HL-60 (cell line): ENCODE results near the gene ABCC1.

ENCODE experiments used
- DNase-seq, 2 experiments: peaks; one replicate each; pipeline ENCODE4 v3.0.0-alpha.2; 2010 to 2020; ENCODE audit warnings: low read depth in 1 of 2, low spot score in 1 of 2
- H3K27ac ChIP-seq: fragments of 250-450 bp; sonication (Bioruptor Pico); replicated peaks from 2 replicates; pipeline ENCODE4 v1.5.1; 2020; ENCODE audit warnings: mild to moderate bottlenecking, moderate library complexity
- H3K27me3 ChIP-seq: fragments of 250-450 bp; sonication (Bioruptor Pico); 2 replicates; pipeline ENCODE4 v1.5.1; 2021; ENCODE audit warnings: mild to moderate bottlenecking, moderate library complexity; ENCODE audit not compliant: insufficient read depth, poor library complexity, severe bottlenecking
- H3K4me3 ChIP-seq: replicated peaks from 2 replicates; pipeline ENCODE4 v1.5.1; 2011; ENCODE audit warnings: mild to moderate bottlenecking, control low read depth, low read length; ENCODE audit not compliant: insufficient read depth
- GABPA ChIP-seq: IDR thresholded peaks from 2 replicates; pipeline ENCODE4 v1.6.1; 2012; ENCODE audit warnings: low read depth
- POLR2AphosphoS5 ChIP-seq: IDR thresholded peaks from 2 replicates; pipeline ENCODE4 v1.6.1; 2012; ENCODE audit warnings: low read depth
- REST ChIP-seq: IDR thresholded peaks from 2 replicates; pipeline ENCODE4 v1.6.1; 2012; ENCODE audit warnings: low read depth; ENCODE audit not compliant: insufficient replicate concordance
- SPI1 ChIP-seq: IDR thresholded peaks from 2 replicates; pipeline ENCODE4 v1.6.1; 2012; ENCODE audit warnings: low read depth, mild to moderate bottlenecking, borderline replicate concordance
- TF ChIP-seq, protein P1 (sequence below): IDR thresholded peaks from one replicate; pipeline ENCODE4 v1.5.1; 2011; ENCODE audit warnings: low read length, control low read depth, inconsistent platforms; ENCODE audit not compliant: insufficient read depth

ABCC1 gene

GRCh38 chr16:15961571-15962090, 12.2 kb downstream of the ABCC1 start:
- DNase-seq: no peak
- TF ChIP-seq REST (no peak), GABPA (no peak), SPI1 (no peak), POLR2AphosphoS5 (no peak)
- TF ChIP-seq, protein P1, sequence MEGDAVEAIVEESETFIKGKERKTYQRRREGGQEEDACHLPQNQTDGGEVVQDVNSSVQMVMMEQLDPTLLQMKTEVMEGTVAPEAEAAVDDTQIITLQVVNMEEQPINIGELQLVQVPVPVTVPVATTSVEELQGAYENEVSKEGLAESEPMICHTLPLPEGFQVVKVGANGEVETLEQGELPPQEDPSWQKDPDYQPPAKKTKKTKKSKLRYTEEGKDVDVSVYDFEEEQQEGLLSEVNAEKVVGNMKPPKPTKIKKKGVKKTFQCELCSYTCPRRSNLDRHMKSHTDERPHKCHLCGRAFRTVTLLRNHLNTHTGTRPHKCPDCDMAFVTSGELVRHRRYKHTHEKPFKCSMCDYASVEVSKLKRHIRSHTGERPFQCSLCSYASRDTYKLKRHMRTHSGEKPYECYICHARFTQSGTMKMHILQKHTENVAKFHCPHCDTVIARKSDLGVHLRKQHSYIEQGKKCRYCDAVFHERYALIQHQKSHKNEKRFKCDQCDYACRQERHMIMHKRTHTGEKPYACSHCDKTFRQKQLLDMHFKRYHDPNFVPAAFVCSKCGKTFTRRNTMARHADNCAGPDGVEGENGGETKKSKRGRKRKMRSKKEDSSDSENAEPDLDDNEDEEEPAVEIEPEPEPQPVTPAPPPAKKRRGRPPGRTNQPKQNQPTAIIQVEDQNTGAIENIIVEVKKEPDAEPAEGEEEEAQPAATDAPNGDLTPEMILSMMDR: no peak
- Histone ChIP-seq H3K27ac (no peak overlapping the region), H3K27me3 (no peaks in the 10 kb centered on the region), H3K4me3 (no peak overlapping the region)

- Histone ChIP-seq H3K4me3 (no peak overlapping the region), H3K27ac (no peak overlapping the region), H3K27me3 (no peaks in the 10 kb centered on the region)
- TF ChIP-seq SPI1: no peak
- no peak for DNase-seq
Measured at GRCh38 chr16:15963307-15963910, 14.0 kb downstream of the ABCC1 start.

DNA sequence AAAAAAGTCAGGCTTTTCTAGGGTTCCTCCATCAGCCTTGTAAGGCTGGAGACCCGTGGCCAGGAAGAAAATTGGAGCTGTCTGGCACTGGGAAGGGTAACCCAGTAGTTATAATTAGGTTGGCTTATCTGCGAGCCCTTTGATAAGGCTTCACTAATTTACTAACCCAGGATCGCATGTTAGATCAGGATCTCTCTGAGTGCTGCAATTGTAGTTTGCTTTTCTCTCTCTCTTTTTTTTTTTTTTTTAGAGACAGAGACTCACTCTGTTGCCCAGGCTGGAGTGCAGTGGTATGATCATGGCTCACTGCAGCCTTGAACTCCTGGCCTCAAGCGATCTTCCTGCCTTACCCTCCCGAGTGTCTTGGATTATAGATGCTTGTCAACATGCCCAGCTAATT, 17.0 kb downstream of the ABCC1 start:
- Histone ChIP-seq H3K27me3 (no peaks in the 10 kb centered on the region), H3K27ac (no peak overlapping the region), H3K4me3 (no peak overlapping the region)
- no peak for DNase-seq
- no peak for TF ChIP-seq SPI1
- no peak for TF ChIP-seq GABPA
- TF ChIP-seq REST: no peak
- no peak for TF ChIP-seq POLR2AphosphoS5
- TF ChIP-seq, protein P1: no peak

- TF ChIP-seq SPI1: no peak
- no peak overlapping the region for H3K27ac ChIP-seq
- no peaks in the 10 kb centered on the region for H3K27me3 ChIP-seq
- DNase-seq: no peak
- no peak overlapping the region for H3K4me3 ChIP-seq
Measured at GRCh38 chr16:15966836-15967546, 17.6 kb downstream of the ABCC1 start.
